ENCODE data around the gene ACSS1.

ACSS1 gene

GRCh38 chr20:24965065-24965919, 92.6 kb downstream of the ACSS1 start:
- no peak for ATAC-seq

DNA sequence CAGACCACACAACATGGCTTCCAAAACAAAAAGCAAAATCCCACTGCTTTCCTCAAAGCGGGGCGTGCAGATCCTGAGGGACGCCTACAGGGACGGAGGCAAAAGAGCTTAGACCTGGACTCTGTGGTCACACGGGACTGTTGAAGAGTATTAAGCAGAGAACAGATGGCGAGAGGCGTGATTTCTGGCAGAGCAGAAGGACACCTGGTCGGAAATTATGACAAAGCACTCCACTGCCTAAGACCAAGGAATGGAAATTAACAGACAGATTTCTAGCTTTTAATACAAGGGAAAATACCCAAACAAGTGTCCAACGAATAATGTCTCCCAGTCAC, 93.5 kb downstream of the ACSS1 start:
- no peak for TF ChIP-seq TOX (CRISPR knock-in tag; IDR thresholded peaks at IDR 0.05; ENCODE audit: borderline replicate concordance)
- no peak for TF ChIP-seq ESRRG (CRISPR knock-in tag; IDR thresholded peaks at IDR 0.05)
- TF ChIP-seq ZNF565 (CRISPR knock-in tag; conservative IDR thresholded peaks at IDR 0.05; ENCODE audit: low read depth) = no peak
- TF ChIP-seq CSDC2 (CRISPR knock-in tag; IDR thresholded peaks at IDR 0.05) = no peak
- no peak for TF ChIP-seq BACH2 (CRISPR knock-in tag; IDR thresholded peaks at IDR 0.05; ENCODE audit: borderline replicate concordance)
- TF ChIP-seq TSHZ2 (CRISPR knock-in tag; IDR thresholded peaks at IDR 0.05) = no peak
- ATAC-seq = no peak

More at GRCh38 chr20:24965065-24965919, 92.6 kb downstream of the ACSS1 start:
- no peak for TF ChIP-seq ZNF70 (CRISPR knock-in tag; IDR thresholded peaks at IDR 0.05)
- TF ChIP-seq PATZ1 (CRISPR knock-in tag; IDR thresholded peaks at IDR 0.05; ENCODE audit: borderline replicate concordance) = no peak
- TF ChIP-seq POU6F1 (CRISPR knock-in tag; IDR thresholded peaks at IDR 0.05; ENCODE audit: borderline replicate concordance, low read depth) = no peak
- TF ChIP-seq CREB5 (CRISPR knock-in tag; IDR thresholded peaks at IDR 0.05; ENCODE audit: low read depth) = no peak
- no peak for TF ChIP-seq ESRRG (CRISPR knock-in tag; IDR thresholded peaks at IDR 0.05)
- TF ChIP-seq ZNF8 (CRISPR knock-in tag; IDR thresholded peaks at IDR 0.05) = no peak
- no peak for TF ChIP-seq BACH2 (CRISPR knock-in tag; IDR thresholded peaks at IDR 0.05; ENCODE audit: borderline replicate concordance)
- no peak for TF ChIP-seq PPARA (CRISPR knock-in tag; IDR thresholded peaks at IDR 0.05; ENCODE audit: borderline replicate concordance)

GRCh38 chr20:24963672-24964505, 94.0 kb downstream of the ACSS1 start:
- TF ChIP-seq BACH2 (CRISPR knock-in tag; IDR thresholded peaks at IDR 0.05; ENCODE audit: borderline replicate concordance) = no peak
- TF ChIP-seq TCF4 (CRISPR knock-in tag; IDR thresholded peaks at IDR 0.05; ENCODE audit: borderline replicate concordance) = no peak
- no peak for TF ChIP-seq ZFP30 (CRISPR knock-in tag; IDR thresholded peaks at IDR 0.05)
- TF ChIP-seq CSDC2 (CRISPR knock-in tag; IDR thresholded peaks at IDR 0.05) = no peak
- TF ChIP-seq TSHZ2 (CRISPR knock-in tag; IDR thresholded peaks at IDR 0.05) = no peak
- no peak for TF ChIP-seq GLIS3 (CRISPR knock-in tag; IDR thresholded peaks at IDR 0.05)
- no peak for TF ChIP-seq ZNF8 (CRISPR knock-in tag; IDR thresholded peaks at IDR 0.05)
- no peak for ATAC-seq

Data from SK-N-SH treated with all-trans-retinoic acid at 6 μM for 48 hours (cell line).